K562 (cell line): ENCODE results near the gene HIVEP2.

Experiments used
- COPS2 ChIP-seq: fragments of 450-650 bp; conservative IDR thresholded peaks from 2 replicates; pipeline ENCODE4 v1.6.1; 2016; ENCODE audit warnings: mild to moderate bottlenecking, moderate library complexity
- CTCF ChIP-seq, 3 experiments: IDR thresholded peaks in 2 of 3; conservative IDR thresholded peaks in 1 of 3; 2 replicates each; pipeline ENCODE4 v1.5.1; 2011 to 2012; ENCODE audit warnings: low read length in 3 of 3, mild to moderate bottlenecking in 3 of 3, control low read depth in 2 of 3, improper control_type of control experiment in 1 of 3, inconsistent platforms in 1 of 3, low read depth in 1 of 3, mixed read lengths in 1 of 3, moderate library complexity in 1 of 3; ENCODE audit not compliant: insufficient read depth in 2 of 3
- DPF2 ChIP-seq: fragments of 450-650 bp; IDR thresholded peaks from 2 replicates; pipeline ENCODE4 v1.6.1; 2016
- ELF1 ChIP-seq: fragments of 200-800 bp; sonication (Bioruptor generic); IDR thresholded peaks from 2 replicates; pipeline ENCODE4 v1.6.1; 2016; ENCODE audit warnings: missing genetic modification characterization, missing compliant biosample characterization
- HCFC1 ChIP-seq: IDR thresholded peaks from 2 replicates; pipeline ENCODE4 v1.6.1; 2012; ENCODE audit warnings: low read depth, low read length, improper control_type of control experiment
- MAFF ChIP-seq: IDR thresholded peaks from 2 replicates; pipeline ENCODE4 v1.6.1; 2012; ENCODE audit warnings: low read length, improper control_type of control experiment
- MTA3 ChIP-seq: fragments of 450-650 bp; formaldehyde crosslinking; IDR thresholded peaks from 2 replicates; pipeline ENCODE4 v1.6.1; 2017; ENCODE audit warnings: mild to moderate bottlenecking, borderline replicate concordance
- NR1H2 ChIP-seq: sonication (generic); formaldehyde crosslinking; IDR thresholded peaks from 2 replicates; pipeline ENCODE4 v1.4.0; 2020; ENCODE audit warnings: mild to moderate bottlenecking, missing genetic modification reagents
- POLR2A ChIP-seq: fragments of 450-650 bp; conservative IDR thresholded peaks from 2 replicates; pipeline ENCODE4 v1.6.1; 2016
- POLR2AphosphoS2 ChIP-seq: IDR thresholded peaks from 2 replicates; pipeline ENCODE4 v1.6.1; 2012; ENCODE audit warnings: low read length, improper control_type of control experiment
- PURB ChIP-seq: sonication (generic); formaldehyde crosslinking; IDR thresholded peaks from 2 replicates; pipeline ENCODE4 v1.9.0; 2021; ENCODE audit warnings: low read depth, mild to moderate bottlenecking, missing genetic modification reagents
- RCOR1 ChIP-seq, 2 experiments: IDR thresholded peaks; 2 replicates each; pipeline ENCODE4 v1.6.1; 2012; ENCODE audit warnings: low read depth in 2 of 2, low read length in 2 of 2, borderline replicate concordance in 1 of 2, improper control_type of control experiment in 1 of 2
- SMC3 ChIP-seq: conservative IDR thresholded peaks from 2 replicates; pipeline ENCODE4 v1.6.1; 2011; ENCODE audit warnings: low read depth, low read length, improper control_type of control experiment; ENCODE audit not compliant: insufficient read depth

- TF ChIP-seq POLR2AphosphoS2 (no peak), COPS2 (no peak), DPF2 (no peak), MAFF (no peak), SMC3 (no peak), MTA3 (no peak), RCOR1 (IDR thresholded peaks at IDR 0.05; ENCODE audit: borderline replicate concordance in 1 of 2, low read depth in 2 of 2, low read length in 2 of 2) (no peak), CTCF (IDR thresholded peaks at IDR 0.05 in 2 of 3, conservative IDR thresholded peaks at IDR 0.05 in 1 of 3; ENCODE audit: insufficient read depth in 2 of 3, low read depth in 1 of 3, low read length in 3 of 3) (no peak), POLR2A (no peak), ELF1 (tag) (no peak), NR1H2 (CRISPR knock-in tag) (no peak), PURB (CRISPR knock-in tag) (no peak), HCFC1 (no peak)
Measured at GRCh38 chr6:142901611-142902010, 43.4 kb downstream of the HIVEP2 start.
